ENCODE measurements around the gene TMEM79. TPM values are rescaled to one million over a fixed set of nuclear protein-coding genes. Genes with fewer than 3 reads are reported as not detected.

TMEM79 gene
- total and polyA plus RNA-seq, 4 experiments from 2014 or later: 0.93 to 16.8 (median 11.0) TPM

Other genes starting within 250 kb of the TMEM79 start
- gene UBQLN4, start 230.5 kb upstream of the TMEM79 start, total RNA-seq: 10 to 100 TPM; 38.0 to 39.5 TPM
- 10 to 100 TPM in 1 of 2 donors, 1 to 10 TPM in 1; 8.9 to 12.7 TPM for gene UBQLN4, start 230.5 kb upstream of the TMEM79 start, polyA plus RNA-seq
- 10 to 100 TPM; 33.0 to 35.5 TPM for gene LAMTOR2, start 229.5 kb upstream of the TMEM79 start, total RNA-seq
- 100 to 1,000 TPM; 136 to 151 TPM for gene LAMTOR2, start 229.5 kb upstream of the TMEM79 start, polyA plus RNA-seq
- gene RAB25, start 223.2 kb upstream of the TMEM79 start, total RNA-seq: 1 to 10 TPM in 1 of 2 experiments, under 1 TPM in 1; 0.53 to 1.5 TPM
- 1 to 10 TPM; 5.9 to 6.6 TPM for gene RAB25, start 223.2 kb upstream of the TMEM79 start, polyA plus RNA-seq
- gene MEX3A, start 201.9 kb upstream of the TMEM79 start, total RNA-seq: not detected
- not detected for gene MEX3A, start 201.9 kb upstream of the TMEM79 start, polyA plus RNA-seq
- 10 to 100 TPM; 29.7 to 33.8 TPM for gene LMNA, start 169.6 kb upstream of the TMEM79 start, total RNA-seq
- 10 to 100 TPM; 19.1 to 47.1 TPM for gene LMNA, start 169.6 kb upstream of the TMEM79 start, polyA plus RNA-seq
- 1 to 10 TPM; 1.2 TPM for gene SEMA4A, start 130.7 kb upstream of the TMEM79 start, total RNA-seq
- gene SEMA4A, start 130.7 kb upstream of the TMEM79 start, polyA plus RNA-seq: 1 to 10 TPM in 1 of 2 donors, under 1 TPM in 1; 0.88 to 1.3 TPM
- gene SLC25A44, start 90.2 kb upstream of the TMEM79 start, total RNA-seq: 10 to 100 TPM; 21.2 to 23.3 TPM
- 10 to 100 TPM in 1 of 2 donors, 1 to 10 TPM in 1; 9.8 to 15.3 TPM for gene SLC25A44, start 90.2 kb upstream of the TMEM79 start, polyA plus RNA-seq
- 10 to 100 TPM; 39.0 to 40.2 TPM for gene PMF1, start 71.3 kb upstream of the TMEM79 start, total RNA-seq
- 100 to 1,000 TPM in 1 of 2 donors, 10 to 100 TPM in 1; 73.3 to 106 TPM for gene PMF1, start 71.3 kb upstream of the TMEM79 start, polyA plus RNA-seq
- gene BGLAP, start 42.1 kb upstream of the TMEM79 start, total RNA-seq: 1 to 10 TPM; 7.2 to 7.7 TPM
- gene BGLAP, start 42.1 kb upstream of the TMEM79 start, polyA plus RNA-seq: not detected
- 1 to 10 TPM; 1.7 to 1.9 TPM for gene PAQR6, start 36.3 kb upstream of the TMEM79 start, total RNA-seq
- under 1 TPM; 0.11 to 0.22 TPM for gene PAQR6, start 36.3 kb upstream of the TMEM79 start, polyA plus RNA-seq
- gene SMG5, start 1.5 kb upstream of the TMEM79 start, total RNA-seq: 10 to 100 TPM; 69.8 to 71.6 TPM
- 10 to 100 TPM in 1 of 2 donors, 1 to 10 TPM in 1; 6.1 to 25.6 TPM for gene SMG5, start 1.5 kb upstream of the TMEM79 start, polyA plus RNA-seq
- 10 to 100 TPM; 22.1 to 28.4 TPM for gene GLMP, start 11.4 kb downstream of the TMEM79 start, total RNA-seq
- 10 to 100 TPM; 21.3 to 23.5 TPM for gene GLMP, start 11.4 kb downstream of the TMEM79 start, polyA plus RNA-seq
- under 1 TPM; 0.52 to 0.53 TPM for gene VHLL, start 15.0 kb downstream of the TMEM79 start, total RNA-seq
- not detected for gene VHLL, start 15.0 kb downstream of the TMEM79 start, polyA plus RNA-seq
- gene CCT3, start 54.0 kb downstream of the TMEM79 start, total RNA-seq: 100 to 1,000 TPM; 109 TPM
- 100 to 1,000 TPM; 195 to 234 TPM for gene CCT3, start 54.0 kb downstream of the TMEM79 start, polyA plus RNA-seq
- not detected for gene TSACC, start 54.2 kb downstream of the TMEM79 start, total RNA-seq
- under 1 TPM in 1 of 2 donors, not detected in 1; 0.32 TPM for gene TSACC, start 54.2 kb downstream of the TMEM79 start, polyA plus RNA-seq
- gene RHBG, start 84.9 kb downstream of the TMEM79 start, total RNA-seq: not detected
- gene RHBG, start 84.9 kb downstream of the TMEM79 start, polyA plus RNA-seq: not detected
- 10 to 100 TPM; 65.0 to 69.6 TPM for gene MEF2D, start 216.4 kb downstream of the TMEM79 start, total RNA-seq
- gene MEF2D, start 216.4 kb downstream of the TMEM79 start, polyA plus RNA-seq: 10 to 100 TPM in 1 of 2 donors, 1 to 10 TPM in 1; 4.2 to 13.8 TPM